Measurements from ENCODE around the gene LCP2.

The LCP2 gene

GRCh38 chr5:170317499-170317898, 19.9 kb upstream of the LCP2 start:
- in situ Hi-C loops (cut with MboI; ENCODE audit: low sequenced_read_pairs), result no loop called here

GRCh38 chr5:170316937-170317336, 19.4 kb upstream of the LCP2 start:
- in situ Hi-C loops (cut with MboI; ENCODE audit: low sequenced_read_pairs), result no loop called here

- in situ Hi-C loops (cut with MboI; ENCODE audit: low sequenced_read_pairs), result no loop called here
Observed at GRCh38 chr5:170315154-170315553, 17.6 kb upstream of the LCP2 start.

GRCh38 chr5:170314541-170315095, 17.0 kb upstream of the LCP2 start:
- in situ Hi-C loops (cut with MboI; ENCODE audit: low sequenced_read_pairs), result no loop called here

- in situ Hi-C loops (cut with MboI; ENCODE audit: low sequenced_read_pairs), result no loop called here
Observed at GRCh38 chr5:170313816-170314215, 16.2 kb upstream of the LCP2 start.

GRCh38 chr5:170313344-170313743, 15.8 kb upstream of the LCP2 start:
- in situ Hi-C loops (cut with MboI; ENCODE audit: low sequenced_read_pairs), result no loop called here

- in situ Hi-C loops (cut with MboI; ENCODE audit: low sequenced_read_pairs), result no loop called here
Observed at GRCh38 chr5:170312666-170313065, 15.1 kb upstream of the LCP2 start.

- in situ Hi-C loops (cut with MboI; ENCODE audit: low sequenced_read_pairs), result no loop called here
Observed at GRCh38 chr5:170312301-170312595, 14.7 kb upstream of the LCP2 start.

GRCh38 chr5:170311511-170312300, 14.1 kb upstream of the LCP2 start:
- in situ Hi-C loops (cut with MboI; ENCODE audit: low sequenced_read_pairs), result no loop called here

- in situ Hi-C loops (cut with MboI; ENCODE audit: low sequenced_read_pairs), result no loop called here
Observed at GRCh38 chr5:170310256-170310926, 12.8 kb upstream of the LCP2 start.

- in situ Hi-C loops (cut with MboI; ENCODE audit: low sequenced_read_pairs), result no loop called here
Observed at GRCh38 chr5:170308686-170309085, 11.1 kb upstream of the LCP2 start.

GRCh38 chr5:170307575-170308465, 10.2 kb upstream of the LCP2 start:
- in situ Hi-C loops (cut with MboI; ENCODE audit: low sequenced_read_pairs), result no loop called here

- in situ Hi-C loops (cut with MboI; ENCODE audit: low sequenced_read_pairs), result no loop called here
Observed at GRCh38 chr5:170306381-170306831, 8.8 kb upstream of the LCP2 start.

GRCh38 chr5:170305646-170306025, 8.1 kb upstream of the LCP2 start:
- in situ Hi-C loops (cut with MboI; ENCODE audit: low sequenced_read_pairs), result no loop called here

GRCh38 chr5:170305016-170305645, 7.6 kb upstream of the LCP2 start:
- in situ Hi-C loops (cut with MboI; ENCODE audit: low sequenced_read_pairs), result no loop called here

GRCh38 chr5:170303549-170303948, 6.0 kb upstream of the LCP2 start:
- in situ Hi-C loops (cut with MboI; ENCODE audit: low sequenced_read_pairs), result no loop called here

- in situ Hi-C loops (cut with MboI; ENCODE audit: low sequenced_read_pairs), result no loop called here
Observed at GRCh38 chr5:170302653-170303501, 5.3 kb upstream of the LCP2 start.

- in situ Hi-C loops (cut with MboI; ENCODE audit: low sequenced_read_pairs), result no loop called here
Observed at GRCh38 chr5:170301981-170302652, 4.5 kb upstream of the LCP2 start.

- in situ Hi-C loops (cut with MboI; ENCODE audit: low sequenced_read_pairs), result no loop called here
Observed at GRCh38 chr5:170301149-170301548, 3.6 kb upstream of the LCP2 start.

Data from HL-60/S4 (cell line).